ENCODE measurements around the gene EFHD1. TPM values are rescaled to one million over a fixed set of nuclear protein-coding genes. Genes with fewer than 3 reads are reported as not detected.

EFHD1 gene
- total and polyA plus RNA-seq, 2 donors (not counting 1 experiment from before 2014, with no cell fraction given) = not detected

- Mint-ChIP-seq H3K27me3 (peaks cover 24% of the 10 kb centered on the region), H3K27ac (no peak overlapping the region), H3K4me1 (peaks cover 2% of the 10 kb centered on the region), H3K4me3 (no peak overlapping the region), H3K9me3 (ENCODE audit: insufficient read depth) (no peaks in the 10 kb centered on the region)
- H3K27ac ChIP-seq (ENCODE audit: low read length in 2 of 2) = no peak overlapping the region
- no peaks in the 10 kb centered on the region for H3K4me1 ChIP-seq (ENCODE audit: control insufficient read depth in 2 of 2, insufficient read depth in 2 of 2, low read length in 2 of 2)
- H3K9me3 ChIP-seq (ENCODE audit: control extremely low read depth in 1 of 3, control insufficient read depth in 2 of 3, insufficient read depth in 1 of 3, low read length in 2 of 3) = no peaks in the 10 kb centered on the region
- no peaks in the 10 kb centered on the region for H3K36me3 ChIP-seq (replicated peaks in 1 of 2; ENCODE audit: control extremely low read depth in 1 of 2, control insufficient read depth in 1 of 2, extremely low read depth in 1 of 2, insufficient read depth in 2 of 2, low read length in 1 of 2)
- CTCF ChIA-PET = interaction anchor here (0.7 kb wide), 1 partner anchor 217 kb away, joined by 3 read pairs; no protein-coding TSS in a partner anchor
- H3K4me2 ChIP-seq (replicated peaks; ENCODE audit: low read depth, low read length, poor library complexity, severe bottlenecking) = no peak overlapping the region
- no peak overlapping the region for H3K4me3 ChIP-seq (ENCODE audit: control extremely low read depth in 1 of 5, extremely low read depth in 1 of 5, insufficient read depth in 1 of 5, low read depth in 2 of 5, low read length in 4 of 5)
- DNase-seq = no peak
- no CpG with 5 or more reads among the region's 1 CpG for WGBS (ENCODE audit: insufficient coverage)
- intact Hi-C loops (cut with micrococcal nuclease) = no loop called here
- H3K79me2 ChIP-seq (ENCODE audit: control insufficient read depth, insufficient read depth, low read length) = no peaks in the 10 kb centered on the region
- no peaks in the 10 kb centered on the region for H4K20me1 ChIP-seq (ENCODE audit: control insufficient read depth, insufficient read depth, low read length, poor library complexity, severe bottlenecking)
- H3K9ac ChIP-seq (ENCODE audit: low read length) = no peak overlapping the region
- no peak for TF ChIP-seq EZH2 (IDR thresholded peaks at IDR 0.05; ENCODE audit: borderline replicate concordance, insufficient read depth, low read depth, low read length, poor library complexity, severe bottlenecking)
- TF ChIP-seq CTCF (IDR thresholded peaks at IDR 0.05) = no peak
- H3K27me3 ChIP-seq (replicated peaks in 1 of 4; ENCODE audit: control extremely low read depth in 1 of 4, control insufficient read depth in 3 of 4, insufficient read depth in 4 of 4, low read length in 3 of 4) = peaks cover 0 to 17% (median 10%) of the 10 kb centered on the region in 4 experiments
- no peak overlapping the region for H2AFZ ChIP-seq (ENCODE audit: insufficient read depth, low read depth, low read length, poor library complexity, severe bottlenecking)
- ATAC-seq (ENCODE audit: low read depth) = no peak
- POLR2A ChIA-PET = no interaction called here
Observed at GRCh38 chr2:232626584-232626983, 6.8 kb upstream of the EFHD1 start.

DNA sequence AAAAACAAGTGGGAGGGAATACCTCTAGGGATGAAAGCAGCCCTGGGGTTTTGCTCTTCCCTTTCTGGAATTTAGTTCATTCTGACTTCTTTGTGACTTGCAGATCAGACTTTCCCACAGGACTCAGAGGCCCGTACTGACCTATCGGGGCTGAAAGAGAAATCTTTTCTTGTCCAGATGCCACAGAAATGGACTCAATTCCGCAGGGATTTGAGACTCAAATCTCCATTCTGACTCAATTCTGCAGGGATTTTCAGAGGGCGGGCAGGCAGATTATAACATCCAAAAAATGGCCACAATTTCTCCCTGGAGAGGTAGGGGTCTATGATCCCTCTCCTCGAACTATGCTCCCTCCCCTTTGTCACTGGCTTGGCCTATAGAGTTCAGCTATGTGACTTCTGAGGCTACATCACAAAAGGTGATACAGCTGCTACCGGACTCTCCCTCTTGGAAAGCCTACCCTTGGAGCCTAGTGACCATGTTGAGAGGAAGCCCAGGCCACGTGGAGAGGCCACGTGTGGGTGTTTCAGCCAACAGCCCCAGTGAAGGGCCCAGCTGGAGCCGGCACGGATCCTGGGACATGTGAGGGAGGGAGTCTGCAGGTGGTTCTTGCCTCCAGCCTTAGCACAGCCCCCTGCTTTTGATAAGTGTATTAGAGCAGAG, 4.8 kb upstream of the EFHD1 start:
- Histone ChIP-seq H3K4me3 (ENCODE audit: control extremely low read depth in 1 of 5, extremely low read depth in 1 of 5, insufficient read depth in 1 of 5, low read depth in 2 of 5, low read length in 4 of 5) (no peak overlapping the region), H3K4me1 (ENCODE audit: control insufficient read depth in 2 of 2, insufficient read depth in 2 of 2, low read length in 2 of 2) (peaks cover 10 to 13% of the 10 kb centered on the region in 2 donors), H3K9me3 (ENCODE audit: control extremely low read depth in 1 of 3, control insufficient read depth in 2 of 3, insufficient read depth in 1 of 3, low read length in 2 of 3) (peaks cover 0 to 5% (median 0%) of the 10 kb centered on the region in 3 donors), H3K27me3 (replicated peaks in 1 of 4; ENCODE audit: control extremely low read depth in 1 of 4, control insufficient read depth in 3 of 4, insufficient read depth in 4 of 4, low read length in 3 of 4) (peaks cover 0 to 33% (median 19%) of the 10 kb centered on the region in 4 experiments), H2AFZ (ENCODE audit: insufficient read depth, low read depth, low read length, poor library complexity, severe bottlenecking) (no peak overlapping the region), H3K27ac (ENCODE audit: low read length in 2 of 2) (no peak overlapping the region), H3K36me3 (replicated peaks in 1 of 2; ENCODE audit: control extremely low read depth in 1 of 2, control insufficient read depth in 1 of 2, extremely low read depth in 1 of 2, insufficient read depth in 2 of 2, low read length in 1 of 2) (no peaks in the 10 kb centered on the region), H3K79me2 (ENCODE audit: control insufficient read depth, insufficient read depth, low read length) (no peaks in the 10 kb centered on the region), H3K4me2 (replicated peaks; ENCODE audit: low read depth, low read length, poor library complexity, severe bottlenecking) (no peak overlapping the region), H3K9ac (ENCODE audit: low read length) (no peak overlapping the region), H4K20me1 (ENCODE audit: control insufficient read depth, insufficient read depth, low read length, poor library complexity, severe bottlenecking) (no peaks in the 10 kb centered on the region)
- CTCF ChIA-PET = no interaction called here
- intact Hi-C loops (cut with micrococcal nuclease) = no loop called here
- Mint-ChIP-seq H3K27me3 (peaks cover 34% of the 10 kb centered on the region), H3K27ac (no peak overlapping the region), H3K9me3 (ENCODE audit: insufficient read depth) (no peaks in the 10 kb centered on the region), H3K4me1 (peaks cover 8% of the 10 kb centered on the region), H3K4me3 (no peak overlapping the region)
- TF ChIP-seq CTCF (IDR thresholded peaks at IDR 0.05) (no peak), EZH2 (IDR thresholded peaks at IDR 0.05; ENCODE audit: borderline replicate concordance, insufficient read depth, low read depth, low read length, poor library complexity, severe bottlenecking) (no peak)
- DNase-seq (no peak), ATAC-seq (ENCODE audit: low read depth) (no peak)
- WGBS (ENCODE audit: insufficient coverage) = 88% methylated on average over 8 of the region's 10 CpGs
- POLR2A ChIA-PET = no interaction called here
